OCI-LY3 (cell line): ENCODE results near the gene PGA5.
"Not testable (repeated sequence)": the region's sequence is repeated elsewhere in the genome, so short reads cannot be mapped to it uniquely, and the experiment has no call there.

Experiments used
- EZH2phosphoT487 ChIP-seq: fragments of 200-600 bp; shearing (Covaris generic); IDR thresholded peaks from 2 replicates; pipeline ENCODE4 v1.6.1; 2018; ENCODE audit warnings: antibody characterized with exemption, mixed run types, low read depth
- TF ChIP-seq, protein P1 (sequence below): fragments of 200-600, 300-600 bp; sonication (generic); IDR thresholded peaks from 2 replicates; pipeline ENCODE4 v1.5.1; 2014; ENCODE audit warnings: antibody characterized with exemption, low read length, low read depth

DNA sequence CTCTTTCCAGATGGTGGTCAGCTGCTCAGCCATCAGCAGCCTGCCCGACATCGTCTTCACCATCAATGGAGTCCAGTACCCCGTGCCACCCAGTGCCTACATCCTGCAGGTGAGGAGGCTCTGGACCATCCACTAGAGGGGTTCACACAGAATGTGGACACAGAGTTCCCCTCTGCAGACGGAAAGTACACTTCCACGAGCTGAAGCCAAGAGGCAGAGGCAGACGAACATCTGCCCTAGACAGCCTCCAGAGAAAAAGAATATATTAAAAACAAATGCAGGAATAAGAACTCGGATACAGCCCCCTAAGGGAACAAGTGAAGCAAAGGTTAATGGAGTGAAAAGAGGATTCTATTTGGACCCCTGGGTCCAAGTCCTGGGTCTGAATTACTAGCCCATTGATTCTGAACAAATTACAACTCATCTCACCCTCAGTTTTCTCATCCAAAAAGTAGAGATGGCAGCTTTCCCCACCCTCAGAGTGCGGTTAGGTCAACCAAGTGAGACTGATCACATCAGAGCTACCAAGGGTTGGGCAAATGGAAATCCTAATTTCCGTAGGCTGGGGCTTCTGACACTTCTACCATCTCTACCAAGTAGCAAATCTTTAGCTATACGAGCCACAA, 29.5 kb upstream of the PGA5 start:
- TF ChIP-seq, protein P1, sequence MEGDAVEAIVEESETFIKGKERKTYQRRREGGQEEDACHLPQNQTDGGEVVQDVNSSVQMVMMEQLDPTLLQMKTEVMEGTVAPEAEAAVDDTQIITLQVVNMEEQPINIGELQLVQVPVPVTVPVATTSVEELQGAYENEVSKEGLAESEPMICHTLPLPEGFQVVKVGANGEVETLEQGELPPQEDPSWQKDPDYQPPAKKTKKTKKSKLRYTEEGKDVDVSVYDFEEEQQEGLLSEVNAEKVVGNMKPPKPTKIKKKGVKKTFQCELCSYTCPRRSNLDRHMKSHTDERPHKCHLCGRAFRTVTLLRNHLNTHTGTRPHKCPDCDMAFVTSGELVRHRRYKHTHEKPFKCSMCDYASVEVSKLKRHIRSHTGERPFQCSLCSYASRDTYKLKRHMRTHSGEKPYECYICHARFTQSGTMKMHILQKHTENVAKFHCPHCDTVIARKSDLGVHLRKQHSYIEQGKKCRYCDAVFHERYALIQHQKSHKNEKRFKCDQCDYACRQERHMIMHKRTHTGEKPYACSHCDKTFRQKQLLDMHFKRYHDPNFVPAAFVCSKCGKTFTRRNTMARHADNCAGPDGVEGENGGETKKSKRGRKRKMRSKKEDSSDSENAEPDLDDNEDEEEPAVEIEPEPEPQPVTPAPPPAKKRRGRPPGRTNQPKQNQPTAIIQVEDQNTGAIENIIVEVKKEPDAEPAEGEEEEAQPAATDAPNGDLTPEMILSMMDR = not testable (repeated sequence)
- TF ChIP-seq EZH2phosphoT487 = not testable (repeated sequence)
